ENCODE results near the gene EMC10. TPM values are rescaled to one million over a fixed set of nuclear protein-coding genes. Genes with fewer than 3 reads are reported as not detected.

The EMC10 gene
- total RNA-seq, 2 experiments from 2014 or later, result 80.0 to 80.3 TPM

- Histone ChIP-seq H3K36me3 (ENCODE audit: insufficient read depth, low read length) (peaks cover 4% of the 10 kb centered on the region), H3K9me3 (ENCODE audit: control insufficient read depth in 1 of 2, insufficient read depth in 1 of 2, low read length in 2 of 2) (peaks cover 0 to 15% of the 10 kb centered on the region in 2 experiments), H3K27me3 (ENCODE audit: control insufficient read depth in 1 of 2, insufficient read depth in 2 of 2, low read length in 2 of 2) (peaks cover 0 to 4% of the 10 kb centered on the region in 2 experiments), H3K4me3 (ENCODE audit: low read length) (peak overlapping the region; percentile 79), H3K4me1 (ENCODE audit: insufficient read depth, low read length) (peaks cover 23% of the 10 kb centered on the region), H3K27ac (ENCODE audit: low read depth in 1 of 2, low read length in 2 of 2) (peak overlapping the region; percentile 63 to 91)
- Mint-ChIP-seq H3K27me3 (peaks cover 5% of the 10 kb centered on the region), H3K36me3 (ENCODE audit: low read depth) (peaks cover 5% of the 10 kb centered on the region), H3K4me1 (ENCODE audit: low read depth) (peaks cover 15% of the 10 kb centered on the region), H3K27ac (peak overlapping the region; percentile 89), H3K9me3 (no peaks in the 10 kb centered on the region), H3K4me3 (peak overlapping the region; percentile 95)
- TF ChIP-seq CTCF (IDR thresholded peaks at IDR 0.05), result no peak
- POLR2A ChIA-PET, result interaction anchor here (0.6 to 1.9 kb wide), 14 partner anchors 27 to 294 kb away, joined by 3 to 19 read pairs (median 6); partner anchors contain the start of genes NR1H2 and POLD1
- ATAC-seq (ENCODE audit: poor library complexity), result peak; percentile 14
- CTCF ChIA-PET, result interaction anchor here (1.0 to 1.8 kb wide), 3 partner anchors 46 to 153 kb away, joined by 4 to 5 read pairs (median 5); no protein-coding TSS in a partner anchor
- intact Hi-C loops (cut with DNase I, micrococcal nuclease), result loop anchor here (1.0 to 5.0 kb wide), 10 partner anchors 34 to 1082 kb away; partner anchors contain the start of genes EMC10 (in 2 of the 2), GARIN5A (in 2 of the 2), CTU1 (in 1 of the 2) and MYBPC2 (in 1 of the 2)
- DNase-seq, result no peak
Observed at GRCh38 chr19:50510700-50511068, 34.4 kb downstream of the EMC10 start.

GRCh38 chr19:50511069-50511822, 34.9 kb downstream of the EMC10 start, which contains the start of gene JOSD2:
JOSD2 (minus strand) TSS chr19:50511191; CDS start chr19:50510431, 760 bp downstream.
- Histone ChIP-seq H3K9me3 (ENCODE audit: control insufficient read depth in 1 of 2, insufficient read depth in 1 of 2, low read length in 2 of 2) (peaks cover 0 to 15% of the 10 kb centered on the region in 2 experiments), H3K27ac (ENCODE audit: low read depth in 1 of 2, low read length in 2 of 2) (peak within 1 kb of the TSS; percentile 63 to 91), H3K4me1 (ENCODE audit: insufficient read depth, low read length) (peaks cover 23% of the 10 kb centered on the region), H3K4me3 (ENCODE audit: low read length) (peak within 1 kb of the TSS; percentile 79), H3K36me3 (ENCODE audit: insufficient read depth, low read length) (no peaks in the 10 kb centered on the region), H3K27me3 (ENCODE audit: control insufficient read depth in 1 of 2, insufficient read depth in 2 of 2, low read length in 2 of 2) (peaks cover 0 to 4% of the 10 kb centered on the region in 2 experiments)
- ChIA-PET CTCF (interaction anchor here (1.0 to 1.8 kb wide), 3 partner anchors 45 to 154 kb away, joined by 4 to 5 read pairs (median 5); no protein-coding TSS in a partner anchor), POLR2A (interaction anchor here (0.5 to 1.9 kb wide), 15 partner anchors 27 to 938 kb away, joined by 3 to 19 read pairs (median 5); partner anchors contain the start of genes NR1H2 and POLD1)
- ATAC-seq (ENCODE audit: poor library complexity) (peak; percentile 91), DNase-seq (peak; percentile 94 to 100 (median 96))
- Mint-ChIP-seq H3K27me3 (peaks cover 6% of the 10 kb centered on the region), H3K27ac (peak within 1 kb of the TSS; percentile 89), H3K4me1 (ENCODE audit: low read depth) (peaks cover 15% of the 10 kb centered on the region), H3K9me3 (no peaks in the 10 kb centered on the region), H3K36me3 (ENCODE audit: low read depth) (peaks cover 5% of the 10 kb centered on the region), H3K4me3 (peak within 1 kb of the TSS; percentile 95)
- no peak for TF ChIP-seq CTCF (IDR thresholded peaks at IDR 0.05)
- intact Hi-C loops (cut with DNase I, micrococcal nuclease), result loop anchor here (1.0 to 5.0 kb wide), 10 partner anchors 35 to 1081 kb away; partner anchors contain the start of genes EMC10 (in 2 of the 2), GARIN5A (in 2 of the 2), CTU1 (in 1 of the 2) and MYBPC2 (in 1 of the 2)
